Loucy (cell line): ENCODE results near the gene TMEM131.

Experiments used
- CTCF ChIP-seq: fragments of 200-600 bp; sonication (generic); conservative IDR thresholded peaks from 2 replicates; pipeline ENCODE4 v1.5.1; 2014; ENCODE audit warnings: mild to moderate bottlenecking, antibody characterized with exemption, low read length
- EZH2phosphoT487 ChIP-seq: fragments of 200-600 bp; IDR thresholded peaks from 2 replicates; pipeline ENCODE4 v1.6.1; 2018; ENCODE audit warnings: antibody characterized with exemption, mild to moderate bottlenecking, moderate library complexity, borderline replicate concordance

GRCh38 chr2:97766567-97766966 is 229.2 kb downstream of the TMEM131 start:
- TF ChIP-seq CTCF (no peak), EZH2phosphoT487 (no peak)
